NCI-H460 (cell line): ENCODE results near the gene RPS24. TPM values are rescaled to one million over a fixed set of nuclear protein-coding genes. Genes with fewer than 3 reads are reported as not detected.

Experiments used
- DNase-seq: peaks from one replicate; pipeline ENCODE4 v3.0.0-alpha.2; 2016; ENCODE audit warnings: low read depth; ENCODE audit errors: extremely low read depth
- total RNA-seq: library from RNA; depleted of rRNA; stranded (reverse); fragments of >200 nt; shearing (Covaris generic); gene quantifications from 2 replicates; pipeline ENCODE4 v1.2.3, GENCODE V29; 2014; rRNA removed

RPS24 gene
- total RNA-seq, 1 experiment from 2014 or later: 5,641 TPM

DNA sequence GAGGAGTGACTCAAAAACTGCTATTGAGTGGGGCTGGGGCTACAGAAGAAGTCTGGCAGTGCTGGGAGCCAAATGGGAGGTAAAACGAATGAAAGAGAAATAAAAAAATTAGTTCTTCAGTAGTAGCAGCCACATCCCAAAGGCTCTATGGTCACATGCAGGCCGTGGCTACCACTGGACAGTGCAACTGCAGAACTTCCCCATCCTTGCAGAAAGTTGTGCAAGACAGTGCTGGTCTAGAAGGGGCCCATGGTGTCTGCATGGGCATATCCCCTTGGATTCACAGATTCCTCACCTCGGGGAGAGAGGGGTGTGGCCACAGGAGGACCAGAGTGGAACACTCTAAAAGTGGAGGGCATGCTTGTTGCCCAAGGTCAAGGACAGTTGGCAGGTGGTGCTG lies 47.6 kb downstream of the RPS24 start:
- DNase-seq: no peak

DNA sequence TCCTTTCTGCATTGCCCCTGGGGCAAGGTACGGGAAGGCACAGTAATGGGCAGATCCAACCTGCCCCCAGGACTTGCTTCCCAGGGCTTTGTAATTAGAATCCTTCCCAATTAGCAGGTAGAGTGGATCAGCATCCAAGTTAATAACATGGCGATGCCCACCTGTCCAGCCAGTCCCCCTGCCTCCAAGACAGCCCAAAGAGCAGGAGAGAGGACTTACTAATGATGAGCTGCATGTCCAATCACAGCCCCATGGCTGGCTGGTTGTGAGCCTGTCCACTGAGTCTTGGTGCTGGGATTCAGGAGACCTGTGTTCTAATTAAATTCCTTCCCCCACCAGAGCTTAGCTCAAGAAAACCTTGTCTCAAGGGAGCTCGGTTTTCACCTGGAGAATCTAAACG lies 49.0 kb downstream of the RPS24 start:
- DNase-seq: no peak

Other genes with a start within 250 kb of the RPS24 start
- 14.6 and 15.7 TPM in 2 replicates for gene DLG5, start 107.1 kb upstream of the RPS24 start, total RNA-seq
- gene POLR3A, start 4.3 kb upstream of the RPS24 start, total RNA-seq: 14.1 and 18.0 TPM in 2 replicates